WTC11 (cell line): ENCODE results near the gene ARL10. TPM values are rescaled to one million over a fixed set of nuclear protein-coding genes. Genes with fewer than 3 reads are reported as not detected.

Experiments used
- ATAC-seq: fragments of 200-7000 bp; cut with Tn5 transposase; 2 replicates; pipeline ENCODE4 v1.10.0; 2021; ENCODE audit warnings: mild to moderate bottlenecking, moderate library complexity
- CTCF ChIA-PET: fragments of 300-600 bp; sonication (Branson Sonifier 250); formaldehyde crosslinking; loops from one replicate; lab custom pipeline; 2021; ENCODE audit warnings: antibody characterized with exemption; lab: Charles Lee
- POLR2A ChIA-PET: fragments of 350-600 bp; sonication (Branson Sonifier 250); formaldehyde crosslinking; loops from one replicate; lab custom pipeline; 2021; ENCODE audit warnings: antibody characterized with exemption; lab: Charles Lee
- DNase-seq: peaks from one replicate; pipeline ENCODE4 v3.0.0; 2021; ENCODE audit warnings: low spot score
- H3K27ac Mint-ChIP-seq: 2 replicates; pipeline ENCODE4 v1.8.0; 2021; ENCODE audit warnings: mixed read lengths
- H3K27me3 Mint-ChIP-seq: 2 replicates; pipeline ENCODE4 v1.8.0; 2021; ENCODE audit warnings: low read depth, mild to moderate bottlenecking, moderate library complexity, mixed read lengths
- H3K36me3 Mint-ChIP-seq: 2 replicates; pipeline ENCODE4 v1.8.0; 2021; ENCODE audit warnings: mixed read lengths
- H3K4me1 Mint-ChIP-seq: 2 replicates; pipeline ENCODE4 v1.8.0; 2022; ENCODE audit warnings: mixed read lengths
- H3K4me3 Mint-ChIP-seq: 2 replicates; pipeline ENCODE4 v1.8.0; 2021; ENCODE audit warnings: mild to moderate bottlenecking, moderate library complexity, mixed read lengths
- H3K9me3 Mint-ChIP-seq: 2 replicates; pipeline ENCODE4 v1.8.0; 2021; ENCODE audit warnings: mixed read lengths
- CREB1 ChIP-seq: sonication (generic); formaldehyde crosslinking; IDR thresholded peaks from 2 replicates; pipeline ENCODE4 v1.8.0; 2023; ENCODE audit warnings: mild to moderate bottlenecking, missing genetic modification reagents
- E2F1 ChIP-seq: sonication (generic); formaldehyde crosslinking; IDR thresholded peaks from 2 replicates; pipeline ENCODE4 v1.8.0; 2022; ENCODE audit warnings: mild to moderate bottlenecking, missing genetic modification reagents
- FOXK1 ChIP-seq: sonication (generic); formaldehyde crosslinking; IDR thresholded peaks from 2 replicates; pipeline ENCODE4 v1.8.0; 2022; ENCODE audit warnings: mild to moderate bottlenecking, moderate library complexity, missing genetic modification reagents
- GTF2I ChIP-seq: fragments of 250-450 bp; sonication (Bioruptor Pico); conservative IDR thresholded peaks from 2 replicates; pipeline ENCODE4 v1.4.0; 2021; ENCODE audit warnings: mild to moderate bottlenecking
- KAT7 ChIP-seq: sonication (generic); formaldehyde crosslinking; IDR thresholded peaks from 2 replicates; pipeline ENCODE4 v1.8.1; 2023; ENCODE audit warnings: missing genetic modification reagents, mild to moderate bottlenecking, borderline replicate concordance
- NR3C1 ChIP-seq: sonication (generic); formaldehyde crosslinking; conservative IDR thresholded peaks from 2 replicates; pipeline ENCODE4 v1.8.1; 2023; ENCODE audit warnings: low read depth, mild to moderate bottlenecking, missing genetic modification reagents
- PREB ChIP-seq: sonication (generic); formaldehyde crosslinking; IDR thresholded peaks from 2 replicates; pipeline ENCODE4 v1.8.1; 2022; ENCODE audit warnings: mild to moderate bottlenecking, missing genetic modification reagents, moderate library complexity, borderline replicate concordance
- SP1 ChIP-seq: sonication (generic); formaldehyde crosslinking; conservative IDR thresholded peaks from 2 replicates; pipeline ENCODE4 v1.8.1; 2022; ENCODE audit warnings: missing genetic modification reagents
- total RNA-seq: library from RNA; stranded (reverse); gene quantifications from 3 replicates; pipeline ENCODE4 v1.2.3, GENCODE V29; 2021
- TF ChIP-seq, protein P1 (sequence below): sonication (generic); formaldehyde crosslinking; IDR thresholded peaks from 2 replicates; pipeline ENCODE4 v1.8.1; 2022; ENCODE audit warnings: missing genetic modification reagents, borderline replicate concordance
- TF ChIP-seq, protein P2 (sequence below): sonication (generic); formaldehyde crosslinking; IDR thresholded peaks from 2 replicates; pipeline ENCODE4 v1.8.1; 2023; ENCODE audit warnings: mild to moderate bottlenecking, missing genetic modification reagents
- TF ChIP-seq, protein P3 (sequence below): sonication (generic); formaldehyde crosslinking; IDR thresholded peaks from 2 replicates; pipeline ENCODE4 v1.8.1; 2022; ENCODE audit warnings: low read depth, missing genetic modification reagents, borderline replicate concordance
- TF ChIP-seq, protein P4 (sequence below): fragments of 250-450 bp; sonication (Bioruptor Pico); IDR thresholded peaks from 2 replicates; pipeline ENCODE4 v1.9.0; 2021; ENCODE audit warnings: mild to moderate bottlenecking
- TF ChIP-seq, protein P5 (sequence below): sonication (generic); formaldehyde crosslinking; IDR thresholded peaks from 2 replicates; pipeline ENCODE4 v1.8.0; 2023; ENCODE audit warnings: missing genetic modification reagents, mild to moderate bottlenecking, borderline replicate concordance
- TF ChIP-seq, protein P6 (sequence below): sonication (generic); formaldehyde crosslinking; IDR thresholded peaks from 2 replicates; pipeline ENCODE4 v1.8.0; 2022; ENCODE audit warnings: mild to moderate bottlenecking, missing genetic modification reagents

The ARL10 gene
- total RNA-seq, 1 experiment from 2014 or later: 6.8 TPM

DNA sequence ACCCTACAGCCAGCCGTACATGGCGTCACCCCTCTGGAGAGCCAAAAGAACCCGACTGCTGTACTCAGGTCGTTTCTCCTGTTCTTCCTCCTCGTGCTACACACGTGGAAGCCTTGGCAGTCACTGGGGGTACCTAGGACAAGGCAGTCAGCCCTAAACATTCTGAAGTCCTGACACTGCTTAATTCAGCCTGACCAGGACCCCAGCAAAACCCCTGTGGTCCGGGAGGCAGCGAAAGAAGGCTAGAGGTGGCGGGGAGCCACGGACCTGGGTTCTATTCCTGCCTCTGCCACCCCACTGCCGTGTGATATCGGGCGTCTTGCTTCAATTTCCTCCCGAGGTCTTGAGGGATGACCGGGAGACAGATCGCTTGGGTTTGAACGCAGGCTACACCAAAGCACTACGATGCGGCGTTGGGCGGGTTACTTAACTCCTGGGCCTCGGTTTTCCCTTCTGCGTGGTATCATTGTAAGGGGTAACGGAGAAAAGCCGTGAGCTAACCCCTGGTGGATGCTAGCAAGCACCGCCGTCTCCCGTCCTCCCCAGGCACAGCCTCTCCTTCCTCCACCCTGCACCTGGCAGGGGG lies 429 bp upstream of the ARL10 start:
- TF ChIP-seq PREB (CRISPR knock-in tag): no peak
- TF ChIP-seq, protein P1, sequence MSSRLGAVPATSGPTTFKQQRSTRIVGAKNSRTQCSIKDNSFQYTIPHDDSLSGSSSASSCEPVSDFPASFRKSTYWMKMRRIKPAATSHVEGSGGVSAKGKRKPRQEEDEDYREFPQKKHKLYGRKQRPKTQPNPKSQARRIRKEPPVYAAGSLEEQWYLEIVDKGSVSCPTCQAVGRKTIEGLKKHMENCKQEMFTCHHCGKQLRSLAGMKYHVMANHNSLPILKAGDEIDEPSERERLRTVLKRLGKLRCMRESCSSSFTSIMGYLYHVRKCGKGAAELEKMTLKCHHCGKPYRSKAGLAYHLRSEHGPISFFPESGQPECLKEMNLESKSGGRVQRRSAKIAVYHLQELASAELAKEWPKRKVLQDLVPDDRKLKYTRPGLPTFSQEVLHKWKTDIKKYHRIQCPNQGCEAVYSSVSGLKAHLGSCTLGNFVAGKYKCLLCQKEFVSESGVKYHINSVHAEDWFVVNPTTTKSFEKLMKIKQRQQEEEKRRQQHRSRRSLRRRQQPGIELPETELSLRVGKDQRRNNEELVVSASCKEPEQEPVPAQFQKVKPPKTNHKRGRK (CRISPR knock-in tag): no peak
- TF ChIP-seq KAT7 (CRISPR knock-in tag): no peak
- TF ChIP-seq, protein P2, sequence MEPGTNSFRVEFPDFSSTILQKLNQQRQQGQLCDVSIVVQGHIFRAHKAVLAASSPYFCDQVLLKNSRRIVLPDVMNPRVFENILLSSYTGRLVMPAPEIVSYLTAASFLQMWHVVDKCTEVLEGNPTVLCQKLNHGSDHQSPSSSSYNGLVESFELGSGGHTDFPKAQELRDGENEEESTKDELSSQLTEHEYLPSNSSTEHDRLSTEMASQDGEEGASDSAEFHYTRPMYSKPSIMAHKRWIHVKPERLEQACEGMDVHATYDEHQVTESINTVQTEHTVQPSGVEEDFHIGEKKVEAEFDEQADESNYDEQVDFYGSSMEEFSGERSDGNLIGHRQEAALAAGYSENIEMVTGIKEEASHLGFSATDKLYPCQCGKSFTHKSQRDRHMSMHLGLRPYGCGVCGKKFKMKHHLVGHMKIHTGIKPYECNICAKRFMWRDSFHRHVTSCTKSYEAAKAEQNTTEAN (CRISPR knock-in tag): 0 out of 2 replicates have a peak, but pooled peaks have one; percentile 2
- 0 out of 2 replicates have a peak, but pooled peaks have one; percentile 2 for TF ChIP-seq E2F1
- TF ChIP-seq, protein P3, sequence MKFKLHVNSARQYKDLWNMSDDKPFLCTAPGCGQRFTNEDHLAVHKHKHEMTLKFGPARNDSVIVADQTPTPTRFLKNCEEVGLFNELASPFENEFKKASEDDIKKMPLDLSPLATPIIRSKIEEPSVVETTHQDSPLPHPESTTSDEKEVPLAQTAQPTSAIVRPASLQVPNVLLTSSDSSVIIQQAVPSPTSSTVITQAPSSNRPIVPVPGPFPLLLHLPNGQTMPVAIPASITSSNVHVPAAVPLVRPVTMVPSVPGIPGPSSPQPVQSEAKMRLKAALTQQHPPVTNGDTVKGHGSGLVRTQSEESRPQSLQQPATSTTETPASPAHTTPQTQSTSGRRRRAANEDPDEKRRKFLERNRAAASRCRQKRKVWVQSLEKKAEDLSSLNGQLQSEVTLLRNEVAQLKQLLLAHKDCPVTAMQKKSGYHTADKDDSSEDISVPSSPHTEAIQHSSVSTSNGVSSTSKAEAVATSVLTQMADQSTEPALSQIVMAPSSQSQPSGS: no peak
- TF ChIP-seq SP1 (CRISPR knock-in tag): no peak
- TF ChIP-seq NR3C1: no peak
- TF ChIP-seq, protein P4, sequence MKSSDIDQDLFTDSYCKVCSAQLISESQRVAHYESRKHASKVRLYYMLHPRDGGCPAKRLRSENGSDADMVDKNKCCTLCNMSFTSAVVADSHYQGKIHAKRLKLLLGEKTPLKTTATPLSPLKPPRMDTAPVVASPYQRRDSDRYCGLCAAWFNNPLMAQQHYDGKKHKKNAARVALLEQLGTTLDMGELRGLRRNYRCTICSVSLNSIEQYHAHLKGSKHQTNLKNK (CRISPR knock-in tag): no peak
- ChIA-PET POLR2A (no interaction called here), CTCF (no interaction called here)
- DNase-seq: no peak
- no peak; the same call in 1 of the 2 replicates for ATAC-seq
- Mint-ChIP-seq H3K27ac (no peak overlapping the region), H3K4me1 (peaks cover 8% of the 10 kb centered on the region), H3K9me3 (no peaks in the 10 kb centered on the region), H3K4me3 (peak overlapping the region; percentile 64), H3K27me3 (peaks cover 60% of the 10 kb centered on the region), H3K36me3 (peaks cover 7% of the 10 kb centered on the region; the same call in 1 of the 2 replicates)

DNA sequence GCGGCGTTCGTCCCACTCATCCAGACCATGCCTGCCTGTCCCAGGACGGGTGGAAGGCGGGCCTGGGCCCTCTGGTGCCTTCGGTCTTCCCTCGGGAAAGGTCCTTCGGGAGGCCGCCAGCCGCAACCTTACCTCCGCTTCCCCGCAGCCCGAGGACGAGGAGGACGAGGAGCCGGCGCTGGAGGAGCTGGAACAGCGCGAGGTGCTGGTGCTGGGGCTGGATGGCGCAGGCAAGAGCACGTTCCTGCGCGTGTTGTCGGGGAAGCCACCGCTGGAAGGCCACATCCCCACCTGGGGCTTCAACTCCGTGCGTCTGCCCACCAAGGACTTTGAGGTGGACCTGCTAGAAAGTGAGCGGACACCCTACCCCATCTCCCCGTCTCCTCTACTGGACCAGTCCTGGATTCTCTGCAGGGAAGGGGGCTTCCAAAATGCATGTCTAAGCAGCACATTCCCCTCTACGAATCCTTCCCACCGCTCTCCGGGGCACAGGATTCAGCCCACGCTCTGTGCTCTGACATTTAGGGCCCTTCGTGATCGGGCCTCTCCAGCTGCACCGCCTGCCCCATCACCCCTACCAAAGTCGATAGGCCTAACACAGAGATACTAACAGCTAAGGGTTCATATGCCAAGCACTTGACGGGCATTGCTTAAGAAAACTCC lies 1.1 kb downstream of the ARL10 start:
- Mint-ChIP-seq H3K36me3 (peaks cover 7% of the 10 kb centered on the region; the same call in 1 of the 2 replicates), H3K9me3 (no peaks in the 10 kb centered on the region), H3K4me1 (peaks cover 7% of the 10 kb centered on the region), H3K4me3 (peak overlapping the region; percentile 64), H3K27me3 (peaks cover 60% of the 10 kb centered on the region), H3K27ac (no peak overlapping the region)
- ATAC-seq (no peak; the same call in 1 of the 2 replicates), DNase-seq (no peak)
- ChIA-PET POLR2A (no interaction called here), CTCF (interaction anchor here (0.6 to 1.2 kb wide), 2 partner anchors 43 to 637 kb away, joined by 3 to 4 read pairs; no protein-coding TSS in a partner anchor)
- TF ChIP-seq CREB1 (CRISPR knock-in tag): no peak
- TF ChIP-seq, protein P5, sequence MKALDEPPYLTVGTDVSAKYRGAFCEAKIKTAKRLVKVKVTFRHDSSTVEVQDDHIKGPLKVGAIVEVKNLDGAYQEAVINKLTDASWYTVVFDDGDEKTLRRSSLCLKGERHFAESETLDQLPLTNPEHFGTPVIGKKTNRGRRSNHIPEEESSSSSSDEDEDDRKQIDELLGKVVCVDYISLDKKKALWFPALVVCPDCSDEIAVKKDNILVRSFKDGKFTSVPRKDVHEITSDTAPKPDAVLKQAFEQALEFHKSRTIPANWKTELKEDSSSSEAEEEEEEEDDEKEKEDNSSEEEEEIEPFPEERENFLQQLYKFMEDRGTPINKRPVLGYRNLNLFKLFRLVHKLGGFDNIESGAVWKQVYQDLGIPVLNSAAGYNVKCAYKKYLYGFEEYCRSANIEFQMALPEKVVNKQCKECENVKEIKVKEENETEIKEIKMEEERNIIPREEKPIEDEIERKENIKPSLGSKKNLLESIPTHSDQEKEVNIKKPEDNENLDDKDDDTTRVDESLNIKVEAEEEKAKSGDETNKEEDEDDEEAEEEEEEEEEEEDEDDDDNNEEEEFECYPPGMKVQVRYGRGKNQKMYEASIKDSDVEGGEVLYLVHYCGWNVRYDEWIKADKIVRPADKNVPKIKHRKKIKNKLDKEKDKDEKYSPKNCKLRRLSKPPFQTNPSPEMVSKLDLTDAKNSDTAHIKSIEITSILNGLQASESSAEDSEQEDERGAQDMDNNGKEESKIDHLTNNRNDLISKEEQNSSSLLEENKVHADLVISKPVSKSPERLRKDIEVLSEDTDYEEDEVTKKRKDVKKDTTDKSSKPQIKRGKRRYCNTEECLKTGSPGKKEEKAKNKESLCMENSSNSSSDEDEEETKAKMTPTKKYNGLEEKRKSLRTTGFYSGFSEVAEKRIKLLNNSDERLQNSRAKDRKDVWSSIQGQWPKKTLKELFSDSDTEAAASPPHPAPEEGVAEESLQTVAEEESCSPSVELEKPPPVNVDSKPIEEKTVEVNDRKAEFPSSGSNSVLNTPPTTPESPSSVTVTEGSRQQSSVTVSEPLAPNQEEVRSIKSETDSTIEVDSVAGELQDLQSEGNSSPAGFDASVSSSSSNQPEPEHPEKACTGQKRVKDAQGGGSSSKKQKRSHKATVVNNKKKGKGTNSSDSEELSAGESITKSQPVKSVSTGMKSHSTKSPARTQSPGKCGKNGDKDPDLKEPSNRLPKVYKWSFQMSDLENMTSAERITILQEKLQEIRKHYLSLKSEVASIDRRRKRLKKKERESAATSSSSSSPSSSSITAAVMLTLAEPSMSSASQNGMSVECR: 0 out of 2 replicates have a peak, but pooled peaks have one; percentile 44
- no peak for TF ChIP-seq PREB (CRISPR knock-in tag)
- TF ChIP-seq, protein P4 (CRISPR knock-in tag): no peak
- TF ChIP-seq, protein P6, sequence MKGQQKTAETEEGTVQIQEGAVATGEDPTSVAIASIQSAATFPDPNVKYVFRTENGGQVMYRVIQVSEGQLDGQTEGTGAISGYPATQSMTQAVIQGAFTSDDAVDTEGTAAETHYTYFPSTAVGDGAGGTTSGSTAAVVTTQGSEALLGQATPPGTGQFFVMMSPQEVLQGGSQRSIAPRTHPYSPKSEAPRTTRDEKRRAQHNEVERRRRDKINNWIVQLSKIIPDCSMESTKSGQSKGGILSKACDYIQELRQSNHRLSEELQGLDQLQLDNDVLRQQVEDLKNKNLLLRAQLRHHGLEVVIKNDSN (CRISPR knock-in tag): no peak
- no peak for TF ChIP-seq GTF2I (CRISPR knock-in tag)
- TF ChIP-seq FOXK1 (CRISPR knock-in tag): peak; percentile 43; the same call in 1 of the 2 replicates
